ENCODE measurements around the gene E2F4.

Gene E2F4

DNA sequence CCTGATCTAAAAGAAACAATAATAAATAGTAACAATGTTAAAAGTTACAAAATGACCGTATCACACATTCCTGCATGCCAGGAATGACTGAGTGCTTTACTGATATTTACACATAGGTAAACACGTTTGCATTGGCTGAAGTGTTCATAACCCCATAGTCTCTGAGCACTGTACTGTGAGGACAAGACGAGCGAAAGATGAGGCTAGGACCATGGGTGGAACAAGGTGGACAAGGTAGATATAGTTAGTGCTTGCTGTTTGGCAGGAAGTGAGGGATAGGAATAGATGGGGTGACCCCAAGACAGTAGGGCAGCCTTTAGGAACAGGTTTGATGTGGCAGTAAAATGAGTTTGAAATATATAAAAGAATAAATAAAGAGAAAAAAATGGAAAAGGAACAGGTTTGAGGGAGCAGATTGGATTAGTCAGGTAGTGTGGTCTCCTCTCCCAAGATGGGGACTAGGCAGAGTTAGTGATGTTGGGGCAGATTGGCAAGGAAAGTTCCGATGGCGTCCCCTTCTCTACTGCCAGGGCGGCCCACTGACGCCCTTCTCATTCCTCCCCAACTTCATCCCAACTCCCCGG, 452 bp upstream of the E2F4 start:
- H3K4me3 ChIP-seq (ENCODE audit: low read depth, low read length) = peak overlapping the region; percentile 96
- in situ Hi-C loops (cut with HindIII; ENCODE audit: low sequenced_read_pairs) = no loop called here

DNA sequence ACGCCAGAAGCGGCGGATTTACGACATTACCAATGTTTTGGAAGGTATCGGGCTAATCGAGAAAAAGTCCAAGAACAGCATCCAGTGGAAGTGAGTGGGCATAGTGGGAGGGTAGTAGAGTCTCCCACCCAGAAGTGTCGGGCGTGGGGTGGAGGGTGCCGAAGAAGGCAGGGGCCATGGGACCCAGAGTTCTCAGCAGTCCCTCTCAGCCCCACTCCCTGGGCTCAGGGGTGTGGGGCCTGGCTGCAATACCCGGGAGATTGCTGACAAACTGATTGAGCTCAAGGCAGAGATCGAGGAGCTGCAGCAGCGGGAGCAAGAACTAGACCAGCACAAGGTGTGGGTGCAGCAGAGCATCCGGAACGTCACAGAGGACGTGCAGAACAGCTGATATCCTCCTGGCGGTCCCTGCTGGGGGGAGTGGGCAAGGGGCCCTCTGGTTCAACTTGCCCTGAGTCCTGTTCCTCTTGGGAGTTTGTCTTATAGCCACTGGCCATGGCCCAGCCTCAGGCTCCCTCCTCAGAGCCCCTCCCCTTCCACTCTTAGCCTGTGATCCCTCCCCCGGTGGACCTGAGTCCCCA, 916 bp downstream of the E2F4 start:
- TF ChIP-seq, protein P1, sequence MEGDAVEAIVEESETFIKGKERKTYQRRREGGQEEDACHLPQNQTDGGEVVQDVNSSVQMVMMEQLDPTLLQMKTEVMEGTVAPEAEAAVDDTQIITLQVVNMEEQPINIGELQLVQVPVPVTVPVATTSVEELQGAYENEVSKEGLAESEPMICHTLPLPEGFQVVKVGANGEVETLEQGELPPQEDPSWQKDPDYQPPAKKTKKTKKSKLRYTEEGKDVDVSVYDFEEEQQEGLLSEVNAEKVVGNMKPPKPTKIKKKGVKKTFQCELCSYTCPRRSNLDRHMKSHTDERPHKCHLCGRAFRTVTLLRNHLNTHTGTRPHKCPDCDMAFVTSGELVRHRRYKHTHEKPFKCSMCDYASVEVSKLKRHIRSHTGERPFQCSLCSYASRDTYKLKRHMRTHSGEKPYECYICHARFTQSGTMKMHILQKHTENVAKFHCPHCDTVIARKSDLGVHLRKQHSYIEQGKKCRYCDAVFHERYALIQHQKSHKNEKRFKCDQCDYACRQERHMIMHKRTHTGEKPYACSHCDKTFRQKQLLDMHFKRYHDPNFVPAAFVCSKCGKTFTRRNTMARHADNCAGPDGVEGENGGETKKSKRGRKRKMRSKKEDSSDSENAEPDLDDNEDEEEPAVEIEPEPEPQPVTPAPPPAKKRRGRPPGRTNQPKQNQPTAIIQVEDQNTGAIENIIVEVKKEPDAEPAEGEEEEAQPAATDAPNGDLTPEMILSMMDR (IDR thresholded peaks at IDR 0.05; ENCODE audit: low read depth, low read length, missing control alignments) = no peak
- peak overlapping the region; percentile 96 for H3K4me3 ChIP-seq (ENCODE audit: low read depth, low read length)
- DNase-seq (ENCODE audit: low read depth) = no peak
- in situ Hi-C loops (cut with HindIII; ENCODE audit: low sequenced_read_pairs) = no loop called here

More for the DNA sequence above, 452 bp upstream of the E2F4 start:
- DNase-seq (ENCODE audit: low read depth) = no peak
- TF ChIP-seq, protein P1 (IDR thresholded peaks at IDR 0.05; ENCODE audit: low read depth, low read length, missing control alignments) = no peak

DNA sequence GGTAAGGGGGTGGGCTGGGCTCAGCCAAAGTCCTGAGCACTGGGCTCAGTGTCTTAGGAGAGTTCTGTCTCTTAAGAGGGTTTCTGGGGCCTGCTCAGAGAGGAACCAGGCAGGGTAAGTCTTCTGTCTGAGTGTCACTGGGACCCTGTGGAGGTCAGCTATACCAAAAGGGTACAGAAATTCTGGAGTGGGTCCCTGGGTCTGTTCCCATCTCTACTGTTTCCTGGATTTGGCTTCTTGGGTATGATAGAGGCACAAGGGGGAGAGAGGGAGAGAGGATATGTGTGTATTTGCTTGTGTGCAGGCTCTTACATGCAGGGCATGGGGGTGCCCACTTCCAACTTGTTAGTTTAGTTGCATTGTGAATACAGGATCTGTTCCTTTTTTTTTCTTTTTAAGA, 1.6 kb downstream of the E2F4 start:
- TF ChIP-seq, protein P1 (IDR thresholded peaks at IDR 0.05; ENCODE audit: low read depth, low read length, missing control alignments) = no peak
- in situ Hi-C loops (cut with HindIII; ENCODE audit: low sequenced_read_pairs) = no loop called here
- H3K4me3 ChIP-seq (ENCODE audit: low read depth, low read length) = no peak overlapping the region
- DNase-seq (ENCODE audit: low read depth) = no peak

DNA sequence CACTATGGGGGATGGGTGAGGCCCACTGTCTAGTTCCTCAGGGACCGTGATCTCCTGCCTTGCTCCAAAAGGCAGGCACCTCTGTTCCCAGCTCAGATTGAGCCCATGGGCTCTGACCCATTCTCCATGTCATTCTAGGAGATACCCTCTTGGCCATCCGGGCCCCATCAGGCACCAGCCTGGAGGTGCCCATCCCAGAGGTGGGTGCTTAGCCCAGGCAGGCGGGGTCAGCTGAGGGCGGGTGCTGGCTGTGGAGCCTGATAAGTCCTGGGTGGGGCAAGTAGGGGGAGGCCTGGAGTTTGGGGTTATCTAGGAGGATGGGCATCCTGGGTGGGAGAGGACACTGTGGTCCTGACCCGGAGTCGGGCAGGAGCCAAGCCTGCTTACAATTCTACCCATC, 2.3 kb downstream of the E2F4 start:
- no peak for DNase-seq (ENCODE audit: low read depth)
- TF ChIP-seq, protein P1 (IDR thresholded peaks at IDR 0.05; ENCODE audit: low read depth, low read length, missing control alignments) = no peak
- in situ Hi-C loops (cut with HindIII; ENCODE audit: low sequenced_read_pairs) = no loop called here
- H3K4me3 ChIP-seq (ENCODE audit: low read depth, low read length) = no peak overlapping the region

DNA sequence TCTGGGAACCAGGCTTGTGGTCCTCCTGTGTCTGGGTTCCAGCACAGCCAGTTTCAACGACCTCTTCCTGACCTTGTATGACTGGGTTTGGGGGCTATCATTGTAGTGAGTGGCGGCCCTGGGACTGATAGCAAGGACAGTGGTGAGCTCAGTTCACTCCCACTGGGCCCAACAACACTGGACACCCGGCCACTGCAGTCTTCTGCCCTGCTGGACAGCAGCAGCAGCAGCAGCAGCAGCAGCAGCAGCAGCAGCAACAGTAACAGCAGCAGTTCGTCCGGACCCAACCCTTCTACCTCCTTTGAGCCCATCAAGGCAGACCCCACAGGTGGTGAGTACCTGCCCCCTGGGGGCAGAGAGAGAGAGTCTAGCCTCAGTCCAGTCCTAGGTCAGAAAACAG, 3.7 kb downstream of the E2F4 start:
- in situ Hi-C loops (cut with HindIII; ENCODE audit: low sequenced_read_pairs) = no loop called here
- DNase-seq (ENCODE audit: low read depth) = no peak

DNA sequence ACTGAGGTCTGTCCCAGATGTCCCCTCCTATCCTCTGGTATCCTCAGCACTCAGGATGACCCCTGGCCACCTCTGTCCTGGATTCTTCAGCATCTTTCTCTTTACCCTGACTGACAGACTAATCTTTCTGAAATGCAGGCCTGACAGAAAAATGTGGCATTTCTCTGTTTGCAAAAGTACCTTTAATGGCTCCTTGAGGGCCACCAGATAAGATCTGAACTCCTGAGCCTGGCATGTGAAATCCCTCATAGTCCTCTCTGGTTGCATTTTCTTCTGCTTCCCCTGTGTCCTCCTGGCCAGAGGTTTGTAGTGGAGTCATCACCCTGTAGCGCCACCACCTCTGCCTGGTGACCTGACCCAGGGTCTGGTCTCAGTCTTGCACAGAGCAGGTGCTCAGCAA, 4.9 kb downstream of the E2F4 start:
- in situ Hi-C loops (cut with HindIII; ENCODE audit: low sequenced_read_pairs) = no loop called here
- TF ChIP-seq, protein P1 (IDR thresholded peaks at IDR 0.05; ENCODE audit: low read depth, low read length, missing control alignments) = no peak
- no peak overlapping the region for H3K4me3 ChIP-seq (ENCODE audit: low read depth, low read length)
- no peak for DNase-seq (ENCODE audit: low read depth)

More for the DNA sequence above, 3.7 kb downstream of the E2F4 start:
- H3K4me3 ChIP-seq (ENCODE audit: low read depth, low read length) = no peak overlapping the region
- TF ChIP-seq, protein P1 (IDR thresholded peaks at IDR 0.05; ENCODE audit: low read depth, low read length, missing control alignments) = no peak

Measured in astrocyte of the cerebellum (primary cell).